HG03575 (cell line): ENCODE measurements around the gene SPACA9.

Source experiments
- ATAC-seq: cut with Tn5 transposase; IDR thresholded peaks from one replicate; pipeline ENCODE4 v1.9.1; 2021; ENCODE audit not compliant: unreplicated experiment, insufficient number of reproducible peaks, low FRiP score; ENCODE audit errors: extremely low read depth

Gene SPACA9

DNA sequence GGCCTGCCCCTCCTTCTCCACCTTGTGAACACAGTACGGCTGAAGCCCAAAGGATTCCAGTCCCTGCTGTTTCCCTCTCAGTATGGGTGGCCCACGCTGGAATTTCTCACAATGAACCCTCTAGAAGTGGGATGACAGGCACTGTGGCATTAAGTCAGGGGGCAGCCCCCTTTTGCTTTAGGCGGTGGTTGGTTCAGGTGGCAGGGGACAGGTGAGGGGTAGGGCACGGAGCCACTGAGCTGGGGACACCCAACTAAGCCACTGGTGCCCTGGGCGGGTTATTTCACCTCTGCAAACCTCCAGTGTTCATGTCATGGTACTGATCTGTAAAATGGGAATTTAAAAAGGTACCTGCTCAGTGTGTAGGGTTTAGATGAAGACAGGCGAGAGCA, 7.6 kb downstream of the SPACA9 start:
- ATAC-seq, result no peak

DNA sequence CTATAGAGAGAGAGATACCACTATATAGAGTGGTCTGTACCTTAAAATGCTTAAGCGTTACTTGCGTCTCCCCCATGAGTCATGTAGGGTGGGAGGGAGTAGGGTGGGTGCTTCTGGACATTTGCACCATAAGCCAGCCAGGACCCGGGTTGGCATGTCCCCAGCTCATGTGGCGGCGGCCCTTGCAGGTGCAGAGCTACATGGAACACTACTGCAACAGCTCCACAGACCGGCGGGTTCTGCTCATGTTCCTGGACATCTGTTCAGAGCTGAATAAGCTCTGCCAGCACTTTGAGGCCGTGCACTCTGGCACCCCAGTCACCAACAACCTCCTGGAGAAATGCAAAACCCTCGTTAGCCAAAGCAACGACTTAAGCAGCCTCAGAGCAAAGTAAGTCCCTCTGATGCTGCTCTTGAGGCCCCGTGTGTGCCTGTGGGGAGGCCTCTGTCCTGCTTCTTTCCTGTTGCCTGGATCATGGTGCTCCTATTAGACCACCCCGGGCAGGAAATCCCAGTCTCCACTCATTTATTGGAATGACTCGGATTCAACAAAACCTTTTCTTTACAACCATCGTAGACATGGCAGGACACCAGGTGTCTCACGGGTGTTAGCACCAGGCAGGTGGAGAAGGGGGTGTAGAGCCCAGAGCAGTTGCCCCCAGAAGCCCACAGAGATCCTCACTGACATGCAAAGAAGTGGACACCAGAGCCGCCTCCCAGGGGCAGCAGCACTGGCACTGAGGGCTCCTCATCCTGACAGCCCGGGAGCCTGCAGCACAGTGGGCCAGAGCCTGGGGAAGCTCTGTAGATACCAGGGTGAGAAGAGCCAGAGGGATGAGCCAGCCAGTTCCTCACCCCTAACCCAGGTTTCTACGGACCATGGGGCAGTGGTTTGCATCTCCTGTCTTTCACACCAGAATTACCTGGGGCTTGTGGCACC, 8.8 kb downstream of the SPACA9 start:
- no peak for ATAC-seq

DNA sequence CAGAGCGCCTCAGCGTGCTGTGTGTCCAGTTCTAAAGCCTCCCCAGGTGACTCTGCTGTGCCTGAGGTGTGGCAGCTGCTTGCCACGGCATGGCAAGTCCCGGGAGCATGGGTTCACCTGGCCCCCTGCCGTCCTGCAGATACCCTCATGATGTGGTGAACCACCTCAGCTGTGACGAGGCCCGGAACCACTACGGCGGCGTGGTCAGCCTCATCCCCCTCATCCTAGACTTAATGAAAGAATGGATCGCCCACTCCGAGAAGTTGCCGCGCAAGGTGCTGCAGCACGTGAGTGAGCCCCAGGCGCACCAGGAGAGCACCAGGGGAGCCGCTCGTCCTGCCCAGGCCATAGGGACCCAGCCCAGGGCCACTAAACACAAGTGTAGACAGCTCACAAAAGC, 9.5 kb downstream of the SPACA9 start:
- ATAC-seq, result no peak

DNA sequence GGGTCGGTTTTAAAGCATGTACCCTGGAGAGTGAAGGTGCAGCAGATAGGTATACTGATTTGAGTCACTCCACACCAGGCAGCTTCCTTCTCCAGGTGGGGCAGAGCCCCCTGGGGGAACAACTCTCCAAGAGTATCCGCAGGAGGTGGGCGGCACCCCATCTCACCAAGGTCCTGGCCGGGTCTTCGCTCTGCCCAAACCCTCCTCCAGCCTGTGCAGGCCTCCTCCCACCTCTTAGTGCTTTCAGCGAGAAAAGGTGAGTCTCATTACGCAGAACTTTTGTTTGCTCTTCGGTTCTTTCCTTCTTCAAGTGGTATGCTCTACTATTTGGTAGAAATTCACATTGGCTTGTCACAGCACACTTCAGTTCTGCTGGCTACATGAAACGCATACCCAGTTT, 13.7 kb downstream of the SPACA9 start:
- ATAC-seq, result no peak

DNA sequence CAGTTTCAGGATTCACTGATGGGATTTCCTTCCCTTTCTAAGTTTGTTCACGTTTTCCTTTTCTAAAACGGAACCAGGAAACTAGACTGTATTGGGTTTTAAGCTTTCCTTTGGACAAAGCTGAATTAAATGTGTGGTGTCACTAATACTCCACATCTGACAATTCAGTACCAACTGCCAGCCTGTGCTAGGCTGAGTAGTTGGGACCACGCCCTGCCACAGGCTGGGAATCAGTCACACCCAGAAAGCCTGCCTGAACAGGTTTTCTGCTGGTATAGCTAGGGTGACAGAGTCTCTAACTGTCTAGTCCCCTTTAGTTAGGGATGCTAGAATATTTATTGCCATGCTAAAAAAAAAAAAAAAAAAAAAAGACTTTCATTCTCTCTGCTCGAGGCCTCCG, 15.6 kb downstream of the SPACA9 start:
- ATAC-seq, result no peak

DNA sequence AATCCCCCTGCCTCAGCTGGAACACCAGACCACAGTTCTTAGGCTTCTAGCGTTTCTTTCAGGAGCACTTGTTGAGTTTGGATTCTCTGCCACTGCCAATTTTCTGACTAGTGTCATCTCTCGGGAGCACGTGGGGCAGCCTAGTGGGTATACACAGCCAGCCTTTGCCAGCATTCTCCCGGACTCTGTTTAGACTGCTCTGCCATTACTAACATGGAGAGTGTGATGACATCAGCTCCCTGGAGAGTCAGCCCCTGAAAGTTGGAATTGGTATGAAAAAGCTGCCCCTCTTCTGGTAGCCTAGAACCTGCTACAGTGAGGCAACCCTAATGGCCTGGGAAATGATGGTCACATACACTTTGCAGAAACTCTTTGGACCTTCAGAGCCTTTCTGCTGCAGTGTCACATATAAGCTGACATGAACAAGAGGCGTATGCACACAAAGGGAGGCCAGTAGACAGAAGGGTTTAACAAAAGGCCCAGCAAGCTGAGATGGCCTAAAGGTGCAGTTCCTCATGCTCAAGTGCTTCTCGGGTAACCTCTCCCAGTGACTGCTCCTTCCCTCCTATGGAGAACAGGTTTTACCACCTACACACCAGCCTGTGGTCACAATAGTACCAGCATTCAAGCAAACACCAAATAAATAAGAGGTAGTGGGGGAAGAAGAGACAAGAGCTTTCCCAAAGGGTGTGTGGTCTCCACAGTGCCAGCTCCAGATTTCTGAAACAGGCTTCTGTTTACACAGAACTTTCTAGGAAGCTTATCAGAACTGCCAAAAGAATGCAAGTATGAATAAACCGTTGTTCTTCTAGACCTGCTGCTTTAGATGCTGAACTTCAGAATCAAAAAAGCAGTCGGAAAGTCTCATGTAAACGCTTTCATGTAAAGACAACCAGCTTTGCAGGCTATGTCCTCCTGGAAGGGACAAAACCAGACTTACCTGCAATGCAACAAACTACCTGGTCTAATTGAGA, 16.5 kb downstream of the SPACA9 start:
- ATAC-seq, result no peak

DNA sequence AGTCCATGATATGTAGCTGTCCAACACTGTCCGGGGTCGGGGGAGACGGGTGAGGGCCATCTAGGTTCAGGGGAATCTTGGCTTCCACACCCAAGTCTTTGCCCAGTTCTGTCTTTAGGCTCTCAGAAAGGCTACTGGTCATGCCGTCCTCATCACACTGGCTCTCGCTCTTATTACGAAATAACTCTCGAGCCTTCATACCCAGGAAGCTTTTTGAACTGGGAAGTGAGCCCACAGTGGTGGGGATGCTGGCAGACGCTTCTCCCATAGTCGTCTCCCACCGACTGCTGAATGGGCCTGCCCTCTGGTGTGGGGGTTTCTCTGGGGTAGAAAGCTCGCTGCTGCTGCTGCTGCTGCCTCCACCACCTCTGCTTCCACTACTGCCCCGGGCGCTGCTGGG, 17.6 kb downstream of the SPACA9 start:
- no peak for ATAC-seq

DNA sequence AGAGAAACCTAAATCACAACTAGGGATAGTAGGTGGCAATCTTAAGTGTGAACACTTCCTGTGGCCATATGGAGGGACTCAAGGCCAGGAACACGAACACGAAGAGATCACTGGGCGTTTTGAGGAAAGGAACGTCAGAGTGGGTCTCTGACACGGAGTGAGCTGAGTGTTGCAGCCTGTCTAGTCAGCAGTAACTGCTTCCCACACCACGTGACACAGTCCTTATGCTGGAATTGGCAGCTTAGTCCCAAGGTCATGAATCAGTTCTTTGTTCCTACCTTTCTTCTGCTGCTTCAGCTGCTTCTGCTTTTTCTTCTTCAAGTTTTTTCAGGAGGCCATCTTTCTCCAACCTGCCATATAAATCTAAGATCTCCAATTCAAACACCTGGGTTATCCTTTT, 18.2 kb downstream of the SPACA9 start:
- ATAC-seq, result no peak

DNA sequence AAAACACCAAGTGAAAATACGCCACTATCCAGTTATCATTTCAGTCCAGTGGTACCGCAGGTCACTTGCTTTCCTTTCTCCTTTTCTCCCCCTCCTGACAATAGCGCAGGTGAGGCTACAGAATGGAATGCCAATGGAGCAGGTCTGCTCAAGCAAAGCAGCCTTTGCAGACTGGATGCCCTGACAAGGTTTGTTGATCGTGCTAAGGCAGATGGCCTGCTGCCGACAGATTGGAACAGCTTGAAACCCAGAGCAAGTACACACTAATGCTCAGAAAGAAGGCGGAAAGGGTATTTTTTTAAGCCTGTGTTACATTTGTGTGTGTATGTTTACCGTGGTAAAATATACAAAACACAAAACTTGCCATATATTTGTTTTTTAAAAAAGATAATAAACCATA, 19.4 kb downstream of the SPACA9 start:
- no peak for ATAC-seq

DNA sequence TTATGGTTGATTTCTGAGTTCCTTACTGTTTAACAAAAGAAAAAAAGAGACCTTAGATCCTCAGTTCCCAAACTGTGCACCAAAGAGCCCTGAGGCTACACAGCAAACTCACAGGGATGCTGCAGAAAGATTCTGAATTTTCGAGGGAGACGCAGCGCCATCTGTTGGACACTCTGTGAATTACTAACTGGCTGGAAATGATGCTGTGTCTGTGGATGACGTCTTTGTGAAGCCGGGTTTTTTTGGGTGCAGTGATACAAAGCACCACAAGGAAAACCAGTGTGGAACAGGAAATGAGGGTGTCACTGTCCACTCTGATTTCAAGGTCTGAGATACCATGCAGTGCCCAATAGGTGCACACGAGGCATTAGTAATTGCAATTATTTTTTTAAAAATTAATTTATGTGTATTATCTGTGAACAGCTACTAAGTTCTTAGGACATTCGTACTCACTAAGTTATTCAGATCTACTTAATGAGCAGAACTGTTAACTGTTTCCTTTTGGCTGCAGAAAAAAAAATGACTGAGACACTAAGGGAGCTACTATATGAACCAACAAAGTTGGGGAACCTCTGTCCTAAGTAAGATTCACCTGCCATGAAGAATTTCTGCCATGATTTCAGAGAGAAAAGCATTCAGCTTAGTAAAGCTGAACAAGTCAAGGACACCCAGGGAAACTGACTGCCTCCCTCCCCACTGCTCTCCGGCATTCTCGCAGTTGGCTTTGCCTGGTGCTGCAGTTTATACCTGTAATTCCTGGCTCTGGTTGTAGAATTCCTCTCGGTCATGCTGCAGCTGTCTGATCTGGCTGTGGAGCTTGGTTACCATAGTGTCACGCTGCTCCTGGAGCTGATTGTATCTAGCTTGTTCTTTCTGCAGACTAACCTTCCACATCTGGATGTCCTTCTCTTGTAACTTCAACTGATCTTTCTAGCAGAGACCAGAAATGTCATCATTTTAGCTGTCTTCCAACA, 23.4 kb downstream of the SPACA9 start:
- ATAC-seq, result no peak

DNA sequence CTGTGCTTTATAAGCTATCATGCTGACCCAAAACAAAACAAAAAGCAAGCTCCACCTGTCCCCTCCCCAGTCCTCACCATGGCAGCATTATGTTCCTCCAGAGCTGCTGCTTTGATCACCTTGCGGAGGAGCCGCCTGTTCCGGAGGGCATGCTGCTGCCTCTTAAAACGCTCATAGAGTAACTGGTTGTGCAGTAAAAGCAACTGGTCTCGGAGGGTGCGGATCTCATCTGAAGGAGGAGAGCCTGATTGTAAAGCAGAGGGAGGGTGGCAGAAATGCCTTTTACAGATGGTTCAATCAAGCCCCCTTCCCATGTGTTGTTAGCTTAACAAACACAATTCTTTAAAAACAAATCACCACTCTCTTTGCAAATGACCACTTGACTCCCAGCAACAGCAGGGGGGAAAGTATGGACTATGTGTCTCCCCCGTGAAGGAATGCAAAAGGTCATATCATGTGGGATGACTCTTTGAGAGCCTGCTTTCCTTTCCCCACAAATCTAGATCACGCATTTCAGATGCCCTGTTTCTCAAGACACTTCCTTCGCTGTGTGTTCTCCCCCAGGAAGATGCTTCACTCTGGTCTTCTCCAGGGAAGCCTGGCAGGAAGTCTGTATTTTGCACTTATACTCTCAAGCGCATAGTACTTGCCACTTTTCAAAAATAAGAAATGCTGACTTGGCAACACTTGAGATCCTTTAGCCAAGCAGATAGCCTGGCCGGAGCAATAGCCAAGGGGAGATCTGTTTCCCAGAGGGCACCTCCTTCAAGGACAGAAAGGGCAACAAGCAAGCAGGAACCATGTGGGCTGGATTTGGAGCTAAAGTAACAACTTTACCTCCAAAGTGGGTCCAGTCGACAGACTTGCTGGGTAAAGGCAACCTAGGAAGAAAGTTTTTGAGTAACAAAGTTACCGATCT, 25.1 kb downstream of the SPACA9 start:
- ATAC-seq, result no peak

DNA sequence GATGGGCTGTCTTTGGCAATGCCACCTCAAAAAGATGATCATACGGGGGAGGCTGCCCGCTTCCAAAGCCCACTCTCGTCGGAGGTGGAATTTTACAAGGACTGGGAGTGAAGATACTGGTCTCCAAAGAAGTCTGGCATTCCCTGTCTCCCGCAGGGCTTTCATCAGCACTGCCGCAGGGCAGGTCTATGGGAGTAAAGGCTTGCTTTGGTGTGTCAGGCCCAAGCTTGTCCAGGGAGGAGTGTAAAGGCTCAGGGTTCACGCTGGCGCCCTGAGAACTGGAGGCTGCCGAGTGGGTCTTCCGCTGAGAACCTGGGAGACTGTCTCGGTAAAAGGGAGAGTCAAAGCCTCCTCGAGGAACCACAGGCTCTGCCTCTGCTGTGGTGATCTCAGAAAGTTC, 27.0 kb downstream of the SPACA9 start:
- no peak for ATAC-seq

DNA sequence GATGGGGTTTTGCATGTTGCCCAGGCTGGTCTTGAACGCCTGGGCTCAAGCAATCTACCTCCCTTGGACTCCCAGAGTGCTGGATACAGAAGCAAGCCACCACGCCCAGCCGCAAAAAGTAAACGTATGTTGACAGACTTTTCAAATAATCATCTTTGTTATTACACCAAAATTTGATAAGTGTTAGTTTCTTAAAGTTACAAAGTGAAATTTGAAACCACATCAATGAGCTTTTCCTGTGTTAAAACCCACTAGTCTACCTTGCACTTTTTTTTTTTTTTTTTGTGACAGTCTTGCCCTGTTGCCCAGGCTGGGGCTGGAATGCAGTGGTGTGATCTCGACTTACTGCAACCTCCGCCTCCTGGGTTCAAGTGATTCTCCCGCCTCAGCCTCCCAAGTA, 29.9 kb downstream of the SPACA9 start:
- no peak for ATAC-seq

DNA sequence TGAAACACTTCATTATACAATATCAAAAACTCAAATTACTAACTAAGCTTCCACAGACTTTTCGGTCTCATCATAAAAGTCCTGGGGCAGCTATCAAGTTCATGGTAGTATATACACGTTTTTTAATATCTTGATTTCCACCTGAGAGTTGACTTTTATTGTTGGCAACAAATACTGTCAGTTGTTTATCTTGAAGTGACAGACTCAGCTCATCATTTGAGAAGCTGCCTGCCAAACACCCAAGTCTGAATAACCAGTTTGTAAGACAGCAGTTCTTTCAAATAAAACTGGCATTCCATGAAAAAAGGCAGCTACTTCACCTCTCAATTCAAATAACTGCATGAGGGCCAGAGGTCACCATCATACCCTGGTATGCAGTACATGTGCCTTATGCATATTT, 30.6 kb downstream of the SPACA9 start:
- ATAC-seq, result no peak

DNA sequence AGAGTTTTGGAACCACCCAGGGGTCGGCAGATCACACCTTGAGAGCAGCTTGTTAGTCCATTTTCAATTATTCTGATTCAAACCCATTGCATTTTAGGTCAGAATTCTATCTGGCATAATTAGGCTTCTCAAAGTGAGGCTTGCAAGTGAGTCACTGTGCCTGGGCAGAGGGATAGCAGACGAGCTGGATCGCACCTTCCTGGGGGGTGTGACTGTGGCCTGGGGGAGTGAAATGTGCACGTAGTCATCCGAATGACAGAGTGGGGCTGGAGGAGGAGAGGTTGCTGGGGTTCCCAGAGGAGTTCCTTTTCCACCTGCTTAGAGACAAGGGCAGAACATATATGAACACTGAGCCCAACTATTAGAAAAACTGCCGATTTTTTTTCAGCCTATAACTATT, 31.7 kb downstream of the SPACA9 start:
- no peak for ATAC-seq

DNA sequence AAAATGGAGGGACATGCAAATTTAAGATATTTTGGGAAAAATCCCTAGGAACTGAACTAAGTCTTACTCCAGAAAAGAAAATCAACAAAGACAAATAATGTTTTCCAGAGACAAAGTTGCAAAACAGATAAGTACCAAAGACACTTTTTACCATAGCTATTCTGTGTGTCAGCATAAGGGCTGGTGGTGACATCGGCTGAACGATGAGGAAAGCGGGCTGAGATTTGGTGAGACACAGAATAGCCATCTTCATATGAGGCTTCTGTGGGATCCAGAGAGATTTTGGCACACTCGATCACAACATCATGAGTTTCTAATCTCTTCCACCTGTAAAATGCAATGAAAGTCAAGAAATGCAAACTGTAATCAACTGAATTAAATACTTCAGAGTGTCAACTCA, 33.4 kb downstream of the SPACA9 start:
- no peak for ATAC-seq

DNA sequence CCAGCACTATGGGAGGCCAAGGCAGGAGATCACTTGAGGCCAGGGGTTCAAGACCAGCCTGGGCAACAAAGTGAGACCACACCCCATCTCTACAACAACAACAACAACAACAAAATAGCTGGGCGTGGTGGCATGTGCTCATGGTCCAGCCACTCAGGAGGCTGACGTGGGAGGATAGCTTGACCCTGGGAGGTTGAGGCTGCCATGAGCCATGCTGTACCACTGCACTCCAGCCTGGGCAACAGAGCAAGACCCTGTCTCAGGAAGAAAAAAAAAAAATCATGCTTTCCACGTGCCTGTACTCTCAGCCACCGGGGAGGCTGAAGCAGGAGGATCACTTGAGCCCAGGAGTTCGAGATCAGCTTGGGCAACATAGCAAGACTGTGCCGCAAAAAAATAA, 36.2 kb downstream of the SPACA9 start:
- ATAC-seq, result no peak
